HepG2 (cell line): Measurements from ENCODE around the gene CHST3. TPM values are rescaled to one million over a fixed set of nuclear protein-coding genes. Genes with fewer than 3 reads are reported as not detected.

Experiments
- ARNT ChIP-seq: fragments of 450-650 bp; IDR thresholded peaks from 2 replicates; pipeline ENCODE4 v1.6.1; 2017
- ATF7 ChIP-seq, 2 experiments: fragments of 450-650 bp in 1 of 2; sonication (generic) in 1 of 2; formaldehyde crosslinking in 1 of 2; IDR thresholded peaks; 2 replicates each; pipeline versions ENCODE4 v1.4.0 to v1.6.1; 2016 to 2020; ENCODE audit warnings: antibody characterized with exemption in 1 of 2, mild to moderate bottlenecking in 1 of 2, missing genetic modification reagents in 1 of 2
- CCDC6 ChIP-seq: sonication (generic); formaldehyde crosslinking; IDR thresholded peaks from 2 replicates; pipeline ENCODE4 v1.8.1; 2022; ENCODE audit warnings: mild to moderate bottlenecking, missing genetic modification reagents, moderate library complexity
- CSRNP1 ChIP-seq: sonication (generic); formaldehyde crosslinking; IDR thresholded peaks from 2 replicates; pipeline ENCODE4 v1.8.1; 2023; ENCODE audit warnings: mild to moderate bottlenecking, missing genetic modification reagents
- MAZ ChIP-seq, 2 experiments: sonication (generic) in 1 of 2; formaldehyde crosslinking in 1 of 2; IDR thresholded peaks; 2 replicates each; pipeline versions ENCODE4 v1.5.0 to v1.6.1; 2012 to 2020; ENCODE audit warnings: low read depth in 2 of 2, mild to moderate bottlenecking in 2 of 2, borderline replicate concordance in 1 of 2, improper control_type of control experiment in 1 of 2, low read length in 1 of 2, missing genetic modification reagents in 1 of 2, moderate library complexity in 1 of 2
- NFAT5 ChIP-seq: sonication (generic); formaldehyde crosslinking; IDR thresholded peaks from 2 replicates; pipeline ENCODE4 v1.4.0; 2020; ENCODE audit warnings: missing genetic modification reagents
- SALL1 ChIP-seq: sonication (generic); formaldehyde crosslinking; IDR thresholded peaks from 2 replicates; pipeline ENCODE4 v1.8.0; 2022; ENCODE audit warnings: mild to moderate bottlenecking, missing genetic modification reagents
- SYNCRIP ChIP-seq: fragments of 200-400 bp; formaldehyde crosslinking; IDR thresholded peaks from 2 replicates; pipeline ENCODE4 v1.6.1; 2018; ENCODE audit warnings: mild to moderate bottlenecking, low read depth, low read length; ENCODE audit not compliant: insufficient read depth
- ZBTB39 ChIP-seq: sonication (generic); formaldehyde crosslinking; IDR thresholded peaks from 2 replicates; pipeline ENCODE4 v1.5.0; 2020; ENCODE audit warnings: missing genetic modification reagents
- ZNF264 ChIP-seq: sonication (generic); formaldehyde crosslinking; IDR thresholded peaks from 2 replicates; pipeline ENCODE4 v1.4.0; 2020; ENCODE audit warnings: missing genetic modification reagents
- ZNF362 ChIP-seq: sonication (generic); formaldehyde crosslinking; IDR thresholded peaks from 2 replicates; pipeline ENCODE4 v1.4.0; 2020; ENCODE audit warnings: missing genetic modification reagents, mild to moderate bottlenecking, borderline replicate concordance
- ZNF512B ChIP-seq: sonication (generic); formaldehyde crosslinking; IDR thresholded peaks from 2 replicates; pipeline ENCODE4 v1.5.1; 2020; ENCODE audit warnings: missing genetic modification reagents, mild to moderate bottlenecking, borderline replicate concordance
- ZSCAN30 ChIP-seq: sonication (generic); formaldehyde crosslinking; IDR thresholded peaks from 2 replicates; pipeline ENCODE4 v1.5.0; 2020; ENCODE audit warnings: mild to moderate bottlenecking, missing genetic modification reagents
- polyA plus RNA-seq, 8 experiments: library from polyadenylated mRNA; depleted of rRNA in 3 of 8; stranded (reverse) in 7 of 8; unstranded in 1 of 8; fragments of >200 nt; fragmentation: Illumina TruSeq in 4 of 8; extraction: Trizol in 4 of 8; gene quantifications; 2 replicates each; pipeline versions ENCODE4 v1.2.1 to v1.2.3, GENCODE V29; 2011 to 2016; ENCODE audit warnings: low read depth in 4 of 8, missing spikeins in 1 of 8, mixed read lengths in 1 of 8; ENCODE audit not compliant: insufficient read depth in 1 of 8
- total RNA-seq, 5 experiments: library from RNA; depleted of rRNA; stranded (reverse); fragments of >200 nt; fragmentation: Illumina TruSeq; extraction: Trizol; gene quantifications; 2 replicates each; pipeline ENCODE4 v1.2.3, GENCODE V29; 2016; ENCODE audit warnings: low read depth in 1 of 5

Gene CHST3
- total and polyA plus RNA-seq, 2 of the 13 experiments (the other 11 are each of a cell fraction or from before 2014, with no cell fraction given): 7.2 to 18.7 TPM

GRCh38 chr10:72030762-72031543 lies 66.8 kb downstream of the CHST3 start (continued):
- TF ChIP-seq ZNF512B (peak; percentile 93; the same call in 1 of the 2 replicates), ARNT (no peak), CCDC6 (CRISPR knock-in tag) (peak; percentile 88; the same call in 1 of the 2 replicates), ZNF264 (CRISPR knock-in tag) (peak; percentile 68), SYNCRIP (no peak), SALL1 (CRISPR knock-in tag) (peak; percentile 99), MAZ (IDR thresholded peaks at IDR 0.05; ENCODE audit: borderline replicate concordance, low read depth, low read length) (peak; percentile 75), MAZ (CRISPR knock-in tag; IDR thresholded peaks at IDR 0.05; ENCODE audit: low read depth) (no peak; the same call in 1 of the 2 replicates), ZBTB39 (CRISPR knock-in tag) (peak; percentile 80; the same call in 1 of the 2 replicates), NFAT5 (CRISPR knock-in tag) (no peak), CSRNP1 (CRISPR knock-in tag) (peak; percentile 98), ZNF362 (CRISPR knock-in tag) (peak; percentile 66), ATF7 (IDR thresholded peaks at IDR 0.05) (no peak), ATF7 (CRISPR knock-in tag; IDR thresholded peaks at IDR 0.05) (peak; percentile 61; the same call in 1 of the 2 replicates), ZSCAN30 (no peak)
